HCT116 (cell line): Measurements from ENCODE around the gene ERGIC3. TPM values are rescaled to one million over a fixed set of nuclear protein-coding genes. Genes with fewer than 3 reads are reported as not detected.
A peak's percentile ranks its signal among the peaks of the same experiment; 100 is the strongest.

Experiments
- ATAC-seq: fragments of 200-7000 bp; cut with Tn5 transposase; 2 replicates; pipeline ENCODE4 v1.9.1; 2020; ENCODE audit warnings: mild to moderate bottlenecking, moderate library complexity
- BruUV-seq: library from RNA; stranded (reverse); fragments of 400-500 nt; replicated peaks from 2 replicates; lab custom pipeline; 2021; lab: Mats Ljungman, UMichigan
- CTCF ChIA-PET: fragments of 300-600 bp; sonication (Branson Sonifier 250); formaldehyde crosslinking; loops from one replicate; lab custom pipeline; 2021; ENCODE audit warnings: antibody characterized with exemption; lab: Charles Lee
- POLR2A ChIA-PET: fragments of 300-600, 350-600 bp; sonication (Branson Sonifier 250); formaldehyde crosslinking; loops from one replicate; lab custom pipeline; 2021; ENCODE audit warnings: antibody characterized with exemption; lab: Charles Lee
- RAD21 ChIA-PET, 2 experiments: fragments of 300-600 bp; sonication (Branson Sonifier 250); formaldehyde crosslinking; loops; one replicate each; lab custom pipeline; 2023; ENCODE audit warnings: low total read pairs in 2 of 2; ENCODE audit not compliant: uncharacterized antibody in 2 of 2, unreplicated experiment in 2 of 2, low non-redundant PET in 1 of 2; lab: Charles Lee
- DNase-seq: peaks from one replicate; pipeline ENCODE4 v3.0.0-alpha.2; 2010; ENCODE audit warnings: low read depth, low spot score
- H2AFZ ChIP-seq: fragments of 200-600 bp; shearing (Covaris generic), sonication (generic); 2 replicates; pipeline ENCODE4 v1.6.1; 2017; ENCODE audit warnings: low read depth, mixed run types, mixed read lengths, antibody characterized with exemption, low read length; ENCODE audit not compliant: poor library complexity, severe bottlenecking
- H3K27ac ChIP-seq: 2 replicates; pipeline ENCODE4 v1.5.1; 2012; ENCODE audit warnings: low read depth, low read length
- H3K27me3 ChIP-seq: fragments of 200-600 bp; sonication (generic); 2 replicates; pipeline ENCODE4 v1.6.1; 2016; ENCODE audit warnings: mixed run types, low read length, mixed read lengths; ENCODE audit not compliant: insufficient read depth
- H3K36me3 ChIP-seq, 2 experiments: fragments of 200-500 bp in 1 of 2; fragments of 200-600 bp in 1 of 2; sonication (Bioruptor generic) in 1 of 2; sonication (generic) in 1 of 2; 2 replicates each; pipeline versions ENCODE4 v1.5.1 to v1.6.1; 2014 to 2016; ENCODE audit warnings: low read length in 2 of 2, inconsistent platforms in 1 of 2, mixed read lengths in 1 of 2, mixed run types in 1 of 2; ENCODE audit not compliant: insufficient read depth in 2 of 2, control insufficient read depth in 1 of 2
- H3K4me1 ChIP-seq, 2 experiments: fragments of 200-600 bp in 1 of 2; sonication (generic) in 1 of 2; 2 replicates each; pipeline versions ENCODE4 v1.5.1 to v1.6.1; 2012 to 2017; ENCODE audit warnings: low read length in 2 of 2, inconsistent platforms in 1 of 2, mild to moderate bottlenecking in 1 of 2, mixed read lengths in 1 of 2, mixed run types in 1 of 2, moderate library complexity in 1 of 2; ENCODE audit not compliant: insufficient read depth in 2 of 2, control insufficient read depth in 1 of 2
- H3K4me2 ChIP-seq: fragments of 200-600 bp; sonication (generic); 2 replicates; pipeline ENCODE4 v1.6.1; 2017; ENCODE audit warnings: mixed run types, low read length, mixed read lengths
- H3K4me3 ChIP-seq, 2 experiments: fragments of 200-600 bp in 1 of 2; sonication (generic) in 1 of 2; replicated peaks in 1 of 2; 2 replicates each; pipeline ENCODE4 v1.5.1; 2011 to 2016; ENCODE audit warnings: low read length in 2 of 2, control low read depth in 1 of 2, low read depth in 1 of 2, mild to moderate bottlenecking in 1 of 2, mixed read lengths in 1 of 2, mixed run types in 1 of 2
- H3K79me2 ChIP-seq: fragments of 200-600 bp; sonication (generic); 2 replicates; pipeline ENCODE4 v1.6.1; 2017; ENCODE audit warnings: mild to moderate bottlenecking, mixed run types, low read length, moderate library complexity, mixed read lengths; ENCODE audit not compliant: insufficient read depth
- H3K9ac ChIP-seq: fragments of 200-600 bp; sonication (generic); 2 replicates; pipeline ENCODE4 v1.6.1; 2016; ENCODE audit warnings: low read length, mixed read lengths
- H3K9me2 ChIP-seq: fragments of 200-600 bp; sonication (generic), shearing (Covaris generic); 2 replicates; pipeline ENCODE4 v1.6.1; 2017; ENCODE audit warnings: mixed run types, mild to moderate bottlenecking, moderate library complexity; ENCODE audit not compliant: insufficient read depth
- H3K9me3 ChIP-seq, 2 experiments: fragments of 200-500 bp in 1 of 2; fragments of 200-600 bp in 1 of 2; sonication (Bioruptor generic) in 1 of 2; sonication (generic) in 1 of 2; 2 replicates each; pipeline ENCODE4 v1.6.1; 2014 to 2017; ENCODE audit warnings: low read length in 2 of 2, mixed read lengths in 2 of 2, inconsistent platforms in 1 of 2, low read depth in 1 of 2, mild to moderate bottlenecking in 1 of 2, mixed run types in 1 of 2, moderate library complexity in 1 of 2; ENCODE audit not compliant: control insufficient read depth in 1 of 2, insufficient read depth in 1 of 2
- H4K20me1 ChIP-seq: fragments of 200-600 bp; sonication (generic), shearing (Covaris generic); 2 replicates; pipeline ENCODE4 v1.6.1; 2017; ENCODE audit warnings: mixed run types, mild to moderate bottlenecking, moderate library complexity; ENCODE audit not compliant: insufficient read depth
- CBX3 ChIP-seq: IDR thresholded peaks from 2 replicates; pipeline ENCODE4 v1.6.1; 2012; ENCODE audit warnings: low read depth
- EGR1 ChIP-seq: IDR thresholded peaks from 2 replicates; pipeline ENCODE4 v1.6.1; 2012; ENCODE audit warnings: low read depth
- EZH2 ChIP-seq: fragments of 200-600 bp; sonication (generic); IDR thresholded peaks from 2 replicates; pipeline ENCODE4 v1.6.1; 2017; ENCODE audit warnings: antibody characterized with exemption, mixed run types
- EZH2phosphoT487 ChIP-seq: fragments of 200-600 bp; IDR thresholded peaks from 2 replicates; pipeline ENCODE4 v1.6.1; 2018; ENCODE audit warnings: antibody characterized with exemption, borderline replicate concordance
- FOSL1 ChIP-seq: IDR thresholded peaks from 2 replicates; pipeline ENCODE4 v1.6.1; 2012; ENCODE audit warnings: low read depth
- JUND ChIP-seq: IDR thresholded peaks from 2 replicates; pipeline ENCODE4 v1.6.1; 2012
- POLR2A ChIP-seq: IDR thresholded peaks from 2 replicates; pipeline ENCODE4 v1.7.0; 2011; ENCODE audit warnings: borderline replicate concordance; ENCODE audit not compliant: insufficient read depth, insufficient read length; ENCODE audit errors: extremely low read depth
- RAD21 ChIP-seq: IDR thresholded peaks from 2 replicates; pipeline ENCODE4 v1.6.1; 2012; ENCODE audit warnings: low read depth, mild to moderate bottlenecking
- SIN3A ChIP-seq: IDR thresholded peaks from 2 replicates; pipeline ENCODE4 v1.6.1; 2012; ENCODE audit warnings: low read depth
- SP1 ChIP-seq: IDR thresholded peaks from 2 replicates; pipeline ENCODE4 v1.6.1; 2012; ENCODE audit warnings: low read depth
- SRF ChIP-seq: IDR thresholded peaks from 2 replicates; pipeline ENCODE4 v1.6.1; 2012; ENCODE audit warnings: low read depth
- YY1 ChIP-seq: IDR thresholded peaks from 2 replicates; pipeline ENCODE4 v1.6.1; 2011; ENCODE audit warnings: low read length, low read depth, moderate library complexity, mild to moderate bottlenecking; ENCODE audit not compliant: insufficient replicate concordance; ENCODE audit errors: extremely low read depth
- ZFX ChIP-seq: fragments of 450-650 bp; IDR thresholded peaks from 2 replicates; pipeline ENCODE4 v1.6.1; 2017
- intact Hi-C: fragments of 100-400 bp; cut with micrococcal nuclease; formaldehyde crosslinking; loops from 2 replicates; pipeline ENCODE4 v1.10.0; 2022
- total RNA-seq: library from RNA; stranded (reverse); gene quantifications from one replicate; pipeline ENCODE4 v1.2.1, GENCODE V29; 2021; ENCODE audit not compliant: unreplicated experiment
- TF ChIP-seq, protein P1 (sequence below), 3 experiments: fragments of 200-600 bp in 1 of 3; sonication (generic) in 1 of 3; IDR thresholded peaks in 2 of 3; conservative IDR thresholded peaks in 1 of 3; 2 replicates each; pipeline ENCODE4 v1.5.1; 2012 to 2017; ENCODE audit warnings: low read depth in 2 of 3, low read length in 2 of 3, antibody characterized with exemption in 1 of 3, borderline replicate concordance in 1 of 3, control low read depth in 1 of 3, mild to moderate bottlenecking in 1 of 3, mixed read lengths in 1 of 3, mixed run types in 1 of 3, moderate library complexity in 1 of 3; ENCODE audit not compliant: insufficient read depth in 1 of 3
- TF ChIP-seq, protein P2 (sequence below): IDR thresholded peaks from 2 replicates; pipeline ENCODE4 v1.6.1; 2012
- TF ChIP-seq, protein P3 (sequence below): IDR thresholded peaks from 2 replicates; pipeline ENCODE4 v1.6.1; 2012

The ERGIC3 gene
- total RNA-seq, 1 experiment from 2014 or later: 229 TPM

- TF ChIP-seq, protein P1, sequence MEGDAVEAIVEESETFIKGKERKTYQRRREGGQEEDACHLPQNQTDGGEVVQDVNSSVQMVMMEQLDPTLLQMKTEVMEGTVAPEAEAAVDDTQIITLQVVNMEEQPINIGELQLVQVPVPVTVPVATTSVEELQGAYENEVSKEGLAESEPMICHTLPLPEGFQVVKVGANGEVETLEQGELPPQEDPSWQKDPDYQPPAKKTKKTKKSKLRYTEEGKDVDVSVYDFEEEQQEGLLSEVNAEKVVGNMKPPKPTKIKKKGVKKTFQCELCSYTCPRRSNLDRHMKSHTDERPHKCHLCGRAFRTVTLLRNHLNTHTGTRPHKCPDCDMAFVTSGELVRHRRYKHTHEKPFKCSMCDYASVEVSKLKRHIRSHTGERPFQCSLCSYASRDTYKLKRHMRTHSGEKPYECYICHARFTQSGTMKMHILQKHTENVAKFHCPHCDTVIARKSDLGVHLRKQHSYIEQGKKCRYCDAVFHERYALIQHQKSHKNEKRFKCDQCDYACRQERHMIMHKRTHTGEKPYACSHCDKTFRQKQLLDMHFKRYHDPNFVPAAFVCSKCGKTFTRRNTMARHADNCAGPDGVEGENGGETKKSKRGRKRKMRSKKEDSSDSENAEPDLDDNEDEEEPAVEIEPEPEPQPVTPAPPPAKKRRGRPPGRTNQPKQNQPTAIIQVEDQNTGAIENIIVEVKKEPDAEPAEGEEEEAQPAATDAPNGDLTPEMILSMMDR (IDR thresholded peaks at IDR 0.05 in 2 of 3, conservative IDR thresholded peaks at IDR 0.05 in 1 of 3; ENCODE audit: borderline replicate concordance in 1 of 3, insufficient read depth in 1 of 3, low read depth in 2 of 3, low read length in 2 of 3): no peak
- no peak for TF ChIP-seq POLR2A
- TF ChIP-seq, protein P2, sequence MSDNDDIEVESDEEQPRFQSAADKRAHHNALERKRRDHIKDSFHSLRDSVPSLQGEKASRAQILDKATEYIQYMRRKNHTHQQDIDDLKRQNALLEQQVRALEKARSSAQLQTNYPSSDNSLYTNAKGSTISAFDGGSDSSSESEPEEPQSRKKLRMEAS: no peak
- TF ChIP-seq EZH2phosphoT487: no peak
- TF ChIP-seq FOSL1: no peak
- TF ChIP-seq, all 23 proteins: peak for 0
Measured at GRCh38 chr20:35560541-35560940, 18.7 kb downstream of the ERGIC3 start (continued).

DNA sequence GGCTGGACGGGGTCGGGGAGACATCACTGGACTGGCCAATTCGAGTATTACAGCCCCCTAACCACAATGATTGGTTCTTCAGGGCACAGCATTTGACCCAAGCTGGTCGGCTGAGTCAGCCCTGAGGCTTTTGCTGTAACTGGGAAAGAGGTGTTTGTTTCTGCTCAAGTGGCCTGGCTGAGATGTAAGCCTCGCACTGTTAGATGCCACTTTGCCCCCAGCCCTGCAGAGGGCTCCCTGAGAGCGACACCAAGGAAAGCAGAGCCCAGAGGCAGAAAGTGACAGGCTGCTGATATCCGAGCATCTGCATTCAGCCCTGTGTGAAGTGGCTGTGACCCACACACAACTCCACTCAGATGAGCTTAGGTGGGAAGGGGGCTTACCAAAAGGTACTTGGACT lies 19.4 kb downstream of the ERGIC3 start:
- TF ChIP-seq SRF: no peak
- TF ChIP-seq EZH2phosphoT487: no peak
- TF ChIP-seq SP1: no peak
- peak; percentile 45; the same call in 1 of the 2 replicates for TF ChIP-seq RAD21
- TF ChIP-seq CBX3: no peak
- TF ChIP-seq EGR1: no peak
- TF ChIP-seq, protein P3, sequence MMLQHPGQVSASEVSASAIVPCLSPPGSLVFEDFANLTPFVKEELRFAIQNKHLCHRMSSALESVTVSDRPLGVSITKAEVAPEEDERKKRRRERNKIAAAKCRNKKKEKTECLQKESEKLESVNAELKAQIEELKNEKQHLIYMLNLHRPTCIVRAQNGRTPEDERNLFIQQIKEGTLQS: no peak
- no peak for TF ChIP-seq SIN3A
- no peak for TF ChIP-seq POLR2A
- TF ChIP-seq JUND: no peak
- TF ChIP-seq YY1: no peak
- no peak for TF ChIP-seq EZH2
- TF ChIP-seq ZFX: no peak
- TF ChIP-seq, protein P1 (IDR thresholded peaks at IDR 0.05 in 2 of 3, conservative IDR thresholded peaks at IDR 0.05 in 1 of 3; ENCODE audit: borderline replicate concordance in 1 of 3, insufficient read depth in 1 of 3, low read depth in 2 of 3, low read length in 2 of 3): peak in 2 of 3 experiments; percentile 15 to 34; a peak in 2 of 6 replicates
- TF ChIP-seq, protein P2: no peak
- BruUV-seq: no TSS peak
- RAD21 ChIA-PET: no interaction called here
- no peak overlapping the region for H3K9ac ChIP-seq
- intact Hi-C loops: no loop called here
- no peaks in the 10 kb centered on the region for H3K9me3 ChIP-seq
- no peaks in the 10 kb centered on the region for H3K9me2 ChIP-seq
- no peaks in the 10 kb centered on the region for H3K27me3 ChIP-seq
- ATAC-seq: peak; percentile 79
- no peak overlapping the region for H3K27ac ChIP-seq
- no peaks in the 10 kb centered on the region for H4K20me1 ChIP-seq
- no peaks in the 10 kb centered on the region; a peak in 1 of 4 replicates for H3K4me1 ChIP-seq
- no peaks in the 10 kb centered on the region for H3K79me2 ChIP-seq
- H3K4me3 ChIP-seq: no peak overlapping the region
- DNase-seq: no peak
- peaks cover 8 to 16% of the 10 kb centered on the region in 2 experiments; a peak in 1 of 4 replicates for H3K36me3 ChIP-seq
- POLR2A ChIA-PET: no interaction called here
- CTCF ChIA-PET: no interaction called here
- no peak overlapping the region for H3K4me2 ChIP-seq
- H2AFZ ChIP-seq: no peak overlapping the region
